Vagina (tissue), 2 donors: ENCODE data around the gene MFSD2A. TPM values are rescaled to one million over a fixed set of nuclear protein-coding genes. Genes with fewer than 3 reads are reported as not detected.

ENCODE experiments used
- DNase-seq, 2 donors: peaks; one replicate each; pipeline ENCODE4 v3.0.0-alpha.2; 2017; ENCODE audit errors: extremely low spot score in 2 of 2
- H3K27ac ChIP-seq: fragments of 200-600 bp; sonication (generic); one replicate; pipeline ENCODE4 v1.5.1; 2019
- H3K27me3 ChIP-seq: fragments of 200-600 bp; sonication (generic); one replicate; pipeline ENCODE4 v1.5.1; 2019
- H3K36me3 ChIP-seq, 2 donors: fragments of 200-600 bp; sonication (generic); one replicate each; pipeline ENCODE4 v1.5.1; 2017 to 2019
- H3K4me1 ChIP-seq: fragments of 200-600 bp; sonication (generic); one replicate; pipeline ENCODE4 v1.5.1; 2019
- H3K4me3 ChIP-seq, 2 donors: fragments of 200-600 bp; sonication (generic); 1 replicate in 1 of 2; 2 replicates in 1 of 2; pipeline ENCODE4 v1.5.1; 2016 to 2019
- H3K9me3 ChIP-seq: fragments of 200-600 bp; sonication (generic); one replicate; pipeline ENCODE4 v1.5.1; 2019
- CTCF ChIP-seq, 3 experiments: fragments of 450-650 bp in 2 of 3; fragments of 200-600 bp in 1 of 3; sonication (generic) in 1 of 3; IDR thresholded peaks; one replicate each; pipeline ENCODE4 v1.5.1; 2017 to 2019; ENCODE audit warnings: antibody characterized with exemption in 3 of 3, mild to moderate bottlenecking in 2 of 3, moderate library complexity in 2 of 3
- POLR2A ChIP-seq, 2 donors: fragments of 450-650 bp; IDR thresholded peaks; one replicate each; pipeline ENCODE4 v1.6.1; 2017; ENCODE audit warnings: antibody characterized with exemption in 2 of 2, mild to moderate bottlenecking in 2 of 2, moderate library complexity in 2 of 2
- POLR2AphosphoS5 ChIP-seq, 2 donors: sonication (generic); formaldehyde crosslinking; IDR thresholded peaks; one replicate each; pipeline ENCODE4 v1.9.0; 2017; ENCODE audit warnings: antibody characterized with exemption in 2 of 2, mild to moderate bottlenecking in 2 of 2, low read depth in 1 of 2; ENCODE audit not compliant: insufficient read depth in 1 of 2
- intact Hi-C: fragments of 100-400 bp; cut with DNase I; formaldehyde crosslinking; loops from one replicate; pipeline ENCODE4 v1.15.1; 2023
- total RNA-seq: library from RNA; depleted of rRNA; stranded (reverse); fragments of >200 nt; gene quantifications from one replicate; pipeline ENCODE4 v1.2.3, GENCODE V29; 2016

The MFSD2A gene
- total RNA-seq, 1 donor from 2014 or later, result 56.0 TPM

GRCh38 chr1:39928809-39929587 lies 25.9 kb upstream of the MFSD2A start:
- H3K36me3 ChIP-seq, result no peaks in the 10 kb centered on the region
- TF ChIP-seq CTCF (IDR thresholded peaks at IDR 0.05), result no peak
- no peak for TF ChIP-seq POLR2AphosphoS5 (IDR thresholded peaks at IDR 0.05; ENCODE audit: insufficient read depth in 1 of 2, low read depth in 1 of 2)
- no peaks in the 10 kb centered on the region for H3K27me3 ChIP-seq
- H3K27ac ChIP-seq, result no peak overlapping the region
- intact Hi-C loops, result no loop called here
- H3K4me1 ChIP-seq, result peaks cover 14% of the 10 kb centered on the region
- no peak for DNase-seq
- H3K4me3 ChIP-seq, result no peak overlapping the region
- no peaks in the 10 kb centered on the region for H3K9me3 ChIP-seq

- Histone ChIP-seq H3K4me1 (peaks cover 29% of the 10 kb centered on the region), H3K4me3 (no peak overlapping the region), H3K27me3 (no peaks in the 10 kb centered on the region), H3K27ac (peak overlapping the region; percentile 51), H3K9me3 (no peaks in the 10 kb centered on the region), H3K36me3 (no peaks in the 10 kb centered on the region)
- DNase-seq, result peak in 1 of 2 donors; percentile 99
- TF ChIP-seq POLR2AphosphoS5 (IDR thresholded peaks at IDR 0.05; ENCODE audit: insufficient read depth in 1 of 2, low read depth in 1 of 2), result peak; percentile 90 to 94
- TF ChIP-seq POLR2A (IDR thresholded peaks at IDR 0.05), result no peak
- intact Hi-C loops, result no loop called here
These were observed 20.7 kb upstream of the MFSD2A start for GRCh38 chr1:39933956-39934941.

GRCh38 chr1:39936724-39937491 lies 18.0 kb upstream of the MFSD2A start:
- Histone ChIP-seq H3K4me1 (peaks cover 48% of the 10 kb centered on the region), H3K36me3 (no peaks in the 10 kb centered on the region), H3K27me3 (no peaks in the 10 kb centered on the region), H3K27ac (no peak overlapping the region), H3K4me3 (no peak overlapping the region), H3K9me3 (no peaks in the 10 kb centered on the region)
- TF ChIP-seq POLR2A (IDR thresholded peaks at IDR 0.05) (no peak), CTCF (IDR thresholded peaks at IDR 0.05) (no peak), POLR2AphosphoS5 (IDR thresholded peaks at IDR 0.05; ENCODE audit: insufficient read depth in 1 of 2, low read depth in 1 of 2) (no peak)
- DNase-seq, result no peak
- intact Hi-C loops, result no loop called here

- DNase-seq, result no peak
- no peak for TF ChIP-seq POLR2A (IDR thresholded peaks at IDR 0.05)
- no peak for TF ChIP-seq POLR2AphosphoS5 (IDR thresholded peaks at IDR 0.05; ENCODE audit: insufficient read depth in 1 of 2, low read depth in 1 of 2)
- no peak for TF ChIP-seq CTCF (IDR thresholded peaks at IDR 0.05)
- Histone ChIP-seq H3K27ac (no peak overlapping the region), H3K36me3 (no peaks in the 10 kb centered on the region), H3K27me3 (no peaks in the 10 kb centered on the region), H3K9me3 (no peaks in the 10 kb centered on the region), H3K4me3 (no peak overlapping the region), H3K4me1 (peaks cover 42% of the 10 kb centered on the region)
- intact Hi-C loops, result no loop called here
These were observed 16.1 kb upstream of the MFSD2A start for GRCh38 chr1:39938856-39939255.

- no peaks in the 10 kb centered on the region for H3K36me3 ChIP-seq
- TF ChIP-seq POLR2A (IDR thresholded peaks at IDR 0.05), result no peak
- TF ChIP-seq CTCF (IDR thresholded peaks at IDR 0.05), result no peak
- no peak for TF ChIP-seq POLR2AphosphoS5 (IDR thresholded peaks at IDR 0.05; ENCODE audit: insufficient read depth in 1 of 2, low read depth in 1 of 2)
- intact Hi-C loops, result no loop called here
- H3K9me3 ChIP-seq, result no peaks in the 10 kb centered on the region
- DNase-seq, result no peak
- no peak overlapping the region for H3K27ac ChIP-seq
- no peak overlapping the region for H3K4me3 ChIP-seq
- H3K27me3 ChIP-seq, result no peaks in the 10 kb centered on the region
- peaks cover 28% of the 10 kb centered on the region for H3K4me1 ChIP-seq
These were observed 14.7 kb upstream of the MFSD2A start for GRCh38 chr1:39940253-39940652.
